Measurements from ENCODE around the gene TCF20.

Gene TCF20

DNA sequence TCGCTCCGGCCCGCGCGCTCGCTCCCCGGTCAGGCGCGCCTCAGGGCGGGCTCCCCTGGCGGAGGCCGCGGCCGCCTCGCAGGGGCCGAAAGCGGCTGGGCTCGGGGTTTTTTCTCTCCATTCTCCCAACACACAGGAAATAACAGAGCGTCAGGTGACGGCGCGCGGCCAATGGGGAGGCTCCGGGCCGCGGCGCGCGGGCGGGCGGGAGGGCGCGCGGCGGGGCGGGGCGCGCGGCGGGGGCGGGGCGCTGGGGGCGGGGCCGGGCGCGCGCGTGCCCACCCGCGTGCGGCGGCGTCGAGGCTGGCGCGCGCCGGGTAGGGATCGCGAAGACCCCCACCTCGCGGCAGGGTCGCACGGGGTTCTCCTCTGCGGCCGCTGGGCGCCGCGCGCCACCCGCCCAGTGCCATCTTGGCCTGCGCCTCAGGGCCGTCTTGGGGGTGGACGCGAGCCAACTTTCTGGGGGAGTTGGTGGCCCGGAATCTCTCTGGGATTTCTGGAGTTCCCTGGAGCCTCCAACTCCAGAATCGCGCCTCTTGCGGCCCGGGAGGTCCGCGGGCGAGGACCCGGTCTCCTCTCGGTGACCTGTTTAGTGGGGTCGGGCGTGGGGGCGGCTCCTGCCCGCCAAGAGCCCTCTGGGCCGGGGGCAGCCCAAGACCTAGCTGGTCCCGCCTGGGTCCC lies at the start of gene TCF20:
Gene TCF20 (minus strand): TSS at position 144 of the 681 bp plus-strand sequence. CDS start 55,348 bp downstream, outside the sequence.
- TF ChIP-seq, protein P1, sequence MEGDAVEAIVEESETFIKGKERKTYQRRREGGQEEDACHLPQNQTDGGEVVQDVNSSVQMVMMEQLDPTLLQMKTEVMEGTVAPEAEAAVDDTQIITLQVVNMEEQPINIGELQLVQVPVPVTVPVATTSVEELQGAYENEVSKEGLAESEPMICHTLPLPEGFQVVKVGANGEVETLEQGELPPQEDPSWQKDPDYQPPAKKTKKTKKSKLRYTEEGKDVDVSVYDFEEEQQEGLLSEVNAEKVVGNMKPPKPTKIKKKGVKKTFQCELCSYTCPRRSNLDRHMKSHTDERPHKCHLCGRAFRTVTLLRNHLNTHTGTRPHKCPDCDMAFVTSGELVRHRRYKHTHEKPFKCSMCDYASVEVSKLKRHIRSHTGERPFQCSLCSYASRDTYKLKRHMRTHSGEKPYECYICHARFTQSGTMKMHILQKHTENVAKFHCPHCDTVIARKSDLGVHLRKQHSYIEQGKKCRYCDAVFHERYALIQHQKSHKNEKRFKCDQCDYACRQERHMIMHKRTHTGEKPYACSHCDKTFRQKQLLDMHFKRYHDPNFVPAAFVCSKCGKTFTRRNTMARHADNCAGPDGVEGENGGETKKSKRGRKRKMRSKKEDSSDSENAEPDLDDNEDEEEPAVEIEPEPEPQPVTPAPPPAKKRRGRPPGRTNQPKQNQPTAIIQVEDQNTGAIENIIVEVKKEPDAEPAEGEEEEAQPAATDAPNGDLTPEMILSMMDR (IDR thresholded peaks at IDR 0.05; ENCODE audit: extremely low read depth, missing control alignments), result no peak
- peak; percentile 99 for DNase-seq (ENCODE audit: low spot score)

DNA sequence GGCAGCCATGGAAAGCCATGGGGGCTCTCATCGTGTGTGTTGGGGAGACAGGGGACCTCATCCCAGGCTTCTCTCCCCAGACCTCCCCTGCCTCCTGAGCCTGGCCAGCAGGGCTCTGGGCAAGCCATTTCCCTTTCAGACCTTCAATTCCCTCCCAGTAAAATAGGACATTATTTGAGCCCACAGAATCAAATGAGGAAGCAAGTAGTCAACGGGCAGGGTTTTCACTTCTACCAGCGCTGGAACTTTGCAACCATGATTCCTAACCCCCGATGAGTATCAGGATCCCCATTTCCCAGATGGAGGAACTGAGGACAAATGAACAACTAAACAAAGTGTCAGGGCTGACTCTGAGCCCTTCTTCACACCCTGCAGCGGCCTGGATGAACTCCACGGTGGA lies 48.9 kb upstream of the TCF20 start:
- TF ChIP-seq, protein P1 (IDR thresholded peaks at IDR 0.05; ENCODE audit: extremely low read depth, missing control alignments), result no peak
- DNase-seq (ENCODE audit: low spot score), result no peak

DNA sequence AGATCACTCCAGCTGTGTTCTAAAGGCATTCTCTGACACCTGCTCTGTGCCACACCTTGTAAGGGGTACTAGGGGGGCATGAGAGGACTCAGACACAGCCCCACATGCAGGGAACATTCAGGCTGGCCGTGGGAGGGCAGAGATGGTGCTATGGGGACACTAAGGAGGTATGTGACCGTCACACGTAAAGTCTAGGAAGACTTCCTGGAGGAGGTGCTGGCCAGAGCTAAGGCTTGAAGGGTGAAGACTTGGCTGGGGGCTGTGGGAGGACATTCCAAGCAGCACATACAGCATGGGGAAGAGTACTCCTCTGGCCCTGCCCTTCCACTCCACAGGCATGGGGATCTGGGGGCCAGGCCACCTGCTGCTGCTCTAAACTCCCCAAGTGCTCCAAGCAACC lies 48.5 kb upstream of the TCF20 start:
- no peak for DNase-seq (ENCODE audit: low spot score)
- TF ChIP-seq, protein P1 (IDR thresholded peaks at IDR 0.05; ENCODE audit: extremely low read depth, missing control alignments), result no peak

DNA sequence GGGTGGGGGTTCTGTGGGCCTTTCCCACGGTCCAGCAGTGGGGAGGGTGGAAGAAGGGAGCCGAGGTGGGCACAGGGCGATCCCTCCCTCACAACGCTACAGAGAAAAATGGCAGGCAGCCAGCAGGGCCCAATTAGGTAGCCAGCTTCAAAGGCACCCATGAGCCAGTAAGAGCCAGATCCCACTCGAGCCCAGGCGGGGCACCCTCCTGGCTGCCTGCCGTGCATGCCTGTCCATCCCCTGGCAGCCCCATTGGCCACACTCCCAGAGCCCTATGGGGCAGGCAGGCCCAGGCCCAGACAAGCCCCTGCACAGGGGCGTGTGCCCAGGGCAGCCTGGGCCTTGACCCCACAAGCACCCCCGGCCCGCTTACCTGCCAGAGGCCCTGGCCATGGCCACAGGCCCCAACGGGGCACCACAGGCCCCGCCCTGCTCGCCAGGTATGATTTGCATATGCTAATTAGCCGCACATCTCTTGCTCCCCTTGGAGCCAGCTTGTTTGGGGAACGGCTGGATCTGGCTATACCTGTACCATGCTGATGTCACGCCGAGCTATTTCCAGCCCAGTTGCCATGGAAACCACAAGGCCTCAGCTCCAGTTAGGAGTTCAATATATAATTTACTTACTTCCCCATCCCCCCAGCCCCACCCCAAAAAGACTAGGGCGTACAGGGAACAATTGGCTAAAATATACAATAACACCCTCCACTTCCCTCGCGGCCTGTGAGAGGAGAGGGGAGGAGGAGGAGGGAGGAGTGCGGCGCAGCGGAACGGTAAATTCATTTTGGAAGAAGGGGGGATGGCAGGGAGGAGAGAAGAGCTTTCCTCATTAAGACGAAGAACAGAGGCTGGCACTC lies 47.5 kb upstream of the TCF20 start:
- DNase-seq (ENCODE audit: low spot score), result no peak
- TF ChIP-seq, protein P1 (IDR thresholded peaks at IDR 0.05; ENCODE audit: extremely low read depth, missing control alignments), result no peak

DNA sequence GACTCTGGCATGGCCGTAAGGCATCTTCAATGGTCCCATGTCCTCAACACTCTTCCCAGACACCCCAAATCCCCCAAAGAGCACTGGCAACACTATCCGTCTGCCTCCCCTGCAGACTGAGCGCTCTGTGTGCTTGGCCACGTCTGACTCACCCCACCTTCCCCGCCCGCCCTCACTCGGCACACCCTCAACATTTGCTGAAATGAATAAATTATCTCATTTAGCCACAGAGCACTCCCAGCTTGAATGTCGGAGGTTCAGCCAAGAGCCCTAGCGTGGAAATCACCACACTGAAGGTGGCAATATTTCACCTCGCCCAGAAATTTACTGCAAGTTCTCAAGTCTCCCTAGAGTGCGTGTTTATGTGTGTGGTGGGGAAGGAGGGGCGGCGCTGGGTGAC lies 46.6 kb upstream of the TCF20 start:
- DNase-seq (ENCODE audit: low spot score), result no peak
- TF ChIP-seq, protein P1 (IDR thresholded peaks at IDR 0.05; ENCODE audit: extremely low read depth, missing control alignments), result no peak

DNA sequence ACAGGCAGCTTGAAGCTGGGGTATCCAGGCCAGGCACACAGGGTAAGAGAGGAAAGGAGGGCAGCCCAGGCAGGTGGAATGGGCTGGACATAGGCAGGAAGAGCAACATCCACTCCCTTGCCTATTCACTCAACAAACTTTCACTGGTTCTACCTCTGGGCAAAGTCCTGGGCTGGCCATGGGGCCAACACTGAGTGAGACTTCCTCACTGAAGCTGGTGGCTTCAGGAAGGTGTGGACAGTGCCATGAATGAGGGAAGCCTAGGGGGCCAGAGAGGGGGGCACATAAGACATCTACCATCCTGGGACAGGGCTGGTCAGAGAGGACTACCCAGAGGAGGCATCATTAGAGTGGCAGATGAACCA lies 44.9 kb upstream of the TCF20 start:
- TF ChIP-seq, protein P1 (IDR thresholded peaks at IDR 0.05; ENCODE audit: extremely low read depth, missing control alignments), result no peak
- DNase-seq (ENCODE audit: low spot score), result no peak

DNA sequence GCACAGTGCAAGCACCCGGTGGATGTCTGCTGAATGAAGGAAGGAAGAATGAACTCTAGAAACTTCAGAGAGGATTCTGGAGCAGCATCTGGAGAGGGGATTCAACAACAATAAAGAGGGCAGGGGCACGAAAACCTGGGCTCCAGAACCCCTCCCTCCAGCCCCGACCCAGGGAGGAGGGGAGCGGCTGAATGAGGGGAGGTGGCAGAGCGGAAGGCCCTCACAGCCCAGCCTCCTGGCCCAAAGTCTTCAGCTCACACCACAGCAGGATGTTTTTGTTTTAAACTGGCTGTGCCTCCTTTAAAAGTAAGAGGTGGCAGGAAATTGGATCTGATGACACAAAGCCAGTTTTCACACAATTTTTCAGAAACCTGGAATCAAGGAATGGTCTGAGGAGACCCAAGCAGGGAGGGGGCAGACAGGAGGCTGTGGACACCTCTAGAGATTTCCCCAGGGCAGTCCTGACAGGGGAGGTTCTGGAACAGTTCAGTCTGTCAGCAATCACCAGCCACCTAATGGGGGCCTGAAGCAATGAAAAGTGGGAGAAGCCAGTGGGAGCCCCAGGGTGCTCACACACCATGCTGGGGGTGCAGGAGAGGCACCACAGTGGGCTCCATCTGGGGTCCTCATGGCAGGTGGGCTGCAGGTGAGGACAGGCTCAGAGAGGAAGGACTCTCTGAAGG lies 44.4 kb upstream of the TCF20 start:
- DNase-seq (ENCODE audit: low spot score), result no peak
- TF ChIP-seq, protein P1 (IDR thresholded peaks at IDR 0.05; ENCODE audit: extremely low read depth, missing control alignments), result no peak

Measured in GM20000 (cell line).